Measurements from ENCODE around the gene ACTL9.

GRCh38 chr19:8662263-8662662 is 36.3 kb downstream of the ACTL9 start:
- TF ChIP-seq EZH2 (IDR thresholded peaks at IDR 0.05), result no peak
- TF ChIP-seq POLR2AphosphoS5 (IDR thresholded peaks at IDR 0.05; ENCODE audit: borderline replicate concordance, low read depth, low read length), result no peak
- TF ChIP-seq FOXP2 (optimal IDR thresholded peaks at IDR 0.05; ENCODE audit: control extremely low read depth, extremely low read length, insufficient read depth), result no peak

All from SK-N-MC (cell line).